CD4-positive, alpha-beta T cell (primary cell): ENCODE data around the gene ELMO1. TPM values are rescaled to one million over a fixed set of nuclear protein-coding genes. Genes with fewer than 3 reads are reported as not detected.

Source experiments
- ATAC-seq: fragments of 200-7000 bp; cut with Tn5 transposase; one replicate; pipeline ENCODE4 v1.10.0; 2022; ENCODE audit warnings: mild to moderate bottlenecking; ENCODE audit not compliant: poor library complexity
- CTCF ChIA-PET: fragments of 350-600 bp; sonication (Branson Sonifier 250); formaldehyde crosslinking; loops from one replicate; lab custom pipeline; 2021; ENCODE audit warnings: antibody characterized with exemption, inconsistent platforms; lab: Charles Lee
- POLR2A ChIA-PET: fragments of 350-600 bp; sonication (Branson Sonifier 250); formaldehyde crosslinking; loops from one replicate; lab custom pipeline; 2021; ENCODE audit warnings: antibody characterized with exemption, inconsistent platforms; lab: Charles Lee
- DNase-seq, 14 experiments: peaks; one replicate each; pipeline ENCODE4 v3.0.0-alpha.2; 2013 to 2020; ENCODE audit warnings: mixed read lengths in 2 of 14
- H3K27ac ChIP-seq, 2 donors: one replicate each; pipeline versions ENCODE4 v1.5.1 to v1.7.0; 2013; ENCODE audit warnings: low read length in 2 of 2, low read depth in 1 of 2, mild to moderate bottlenecking in 1 of 2
- H3K27me3 ChIP-seq, 2 experiments: 1 replicate in 1 of 2; 2 replicates in 1 of 2; pipeline versions ENCODE4 v1.6.1 to v1.7.0; 2013; ENCODE audit warnings: low read length in 2 of 2, control low read depth in 1 of 2, mild to moderate bottlenecking in 1 of 2, moderate library complexity in 1 of 2; ENCODE audit not compliant: insufficient read depth in 2 of 2, control insufficient read depth in 1 of 2
- H3K36me3 ChIP-seq: one replicate; pipeline ENCODE4 v1.6.1; 2013; ENCODE audit warnings: low read length, control low read depth; ENCODE audit not compliant: insufficient read depth
- H3K4me1 ChIP-seq: one replicate; pipeline ENCODE4 v1.6.1; 2013; ENCODE audit warnings: low read length, control low read depth; ENCODE audit not compliant: insufficient read depth
- H3K4me3 ChIP-seq: one replicate; pipeline ENCODE4 v1.5.1; 2013; ENCODE audit warnings: mild to moderate bottlenecking, low read length, moderate library complexity
- H3K9me3 ChIP-seq, 2 experiments: 1 replicate in 1 of 2; 2 replicates in 1 of 2; pipeline versions ENCODE4 v1.6.1 to v1.7.0; 2013; ENCODE audit warnings: low read length in 2 of 2, mild to moderate bottlenecking in 2 of 2, control low read depth in 1 of 2, moderate library complexity in 1 of 2; ENCODE audit not compliant: control insufficient read depth in 1 of 2, insufficient read depth in 1 of 2
- H3K27ac Mint-ChIP-seq: one replicate; pipeline ENCODE4 v1.8.0; 2020; ENCODE audit warnings: mixed read lengths
- H3K27me3 Mint-ChIP-seq: one replicate; pipeline ENCODE4 v1.8.0; 2021; ENCODE audit warnings: mixed read lengths
- H3K36me3 Mint-ChIP-seq: one replicate; pipeline ENCODE4 v1.8.0; 2021; ENCODE audit warnings: low read depth, mixed read lengths
- H3K4me1 Mint-ChIP-seq: one replicate; pipeline ENCODE4 v1.8.0; 2021; ENCODE audit warnings: low read depth, mixed read lengths
- H3K4me3 Mint-ChIP-seq: one replicate; pipeline ENCODE4 v1.8.0; 2020; ENCODE audit warnings: mild to moderate bottlenecking, mixed read lengths
- H3K9me3 Mint-ChIP-seq: one replicate; pipeline ENCODE4 v1.8.0; 2020; ENCODE audit warnings: mixed read lengths
- intact Hi-C, 2 experiments: fragments of 100-400 bp; cut with DNase I in 1 of 2; cut with micrococcal nuclease in 1 of 2; formaldehyde crosslinking; loops; one replicate each; pipeline versions ENCODE4 v1.15.1 to v1.9.0; 2023 to 2025; cut with DNase I, micrococcal nuclease
- total RNA-seq, 174 experiments: library from RNA in 2 of 174; stranded (reverse) in 2 of 174; gene quantifications; one replicate each; pipeline ENCODE4 v1.2.3 and lab custom pipeline; 2021 to 2026
- TF ChIP-seq, protein P1 (sequence below): fragments of 200-600 bp; IDR thresholded peaks from one replicate; pipeline ENCODE4 v1.8.0; 2022; ENCODE audit warnings: antibody characterized with exemption, mild to moderate bottlenecking

The ELMO1 gene
- total RNA-seq, 2 experiments from 2014 or later, result 117 to 120 TPM

DNA sequence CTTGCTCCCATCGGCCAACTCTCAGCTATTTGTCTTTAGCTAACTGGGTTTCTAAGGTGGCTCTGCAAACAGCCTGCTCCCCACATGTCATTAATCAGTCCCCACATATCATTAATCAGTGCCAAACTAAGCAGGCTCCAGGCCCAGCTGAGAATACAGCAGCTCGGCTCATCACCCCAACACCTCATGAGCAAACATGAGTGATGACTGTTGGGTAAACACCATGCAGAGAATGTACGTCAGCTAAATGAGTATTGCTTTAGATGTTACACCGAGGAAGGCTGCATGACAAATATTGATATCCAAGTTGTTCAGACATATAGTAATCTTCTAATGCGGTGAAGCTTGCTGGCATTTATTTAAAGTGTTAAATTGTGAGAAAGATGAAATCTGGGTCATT, 536.9 kb downstream of the ELMO1 start:
- no peaks in the 10 kb centered on the region for H3K4me1 ChIP-seq
- Mint-ChIP-seq H3K4me1 (peaks cover 2% of the 10 kb centered on the region), H3K27me3 (no peaks in the 10 kb centered on the region), H3K36me3 (peaks cover 62% of the 10 kb centered on the region), H3K4me3 (no peak overlapping the region), H3K9me3 (no peaks in the 10 kb centered on the region), H3K27ac (no peak overlapping the region)
- TF ChIP-seq, protein P1, sequence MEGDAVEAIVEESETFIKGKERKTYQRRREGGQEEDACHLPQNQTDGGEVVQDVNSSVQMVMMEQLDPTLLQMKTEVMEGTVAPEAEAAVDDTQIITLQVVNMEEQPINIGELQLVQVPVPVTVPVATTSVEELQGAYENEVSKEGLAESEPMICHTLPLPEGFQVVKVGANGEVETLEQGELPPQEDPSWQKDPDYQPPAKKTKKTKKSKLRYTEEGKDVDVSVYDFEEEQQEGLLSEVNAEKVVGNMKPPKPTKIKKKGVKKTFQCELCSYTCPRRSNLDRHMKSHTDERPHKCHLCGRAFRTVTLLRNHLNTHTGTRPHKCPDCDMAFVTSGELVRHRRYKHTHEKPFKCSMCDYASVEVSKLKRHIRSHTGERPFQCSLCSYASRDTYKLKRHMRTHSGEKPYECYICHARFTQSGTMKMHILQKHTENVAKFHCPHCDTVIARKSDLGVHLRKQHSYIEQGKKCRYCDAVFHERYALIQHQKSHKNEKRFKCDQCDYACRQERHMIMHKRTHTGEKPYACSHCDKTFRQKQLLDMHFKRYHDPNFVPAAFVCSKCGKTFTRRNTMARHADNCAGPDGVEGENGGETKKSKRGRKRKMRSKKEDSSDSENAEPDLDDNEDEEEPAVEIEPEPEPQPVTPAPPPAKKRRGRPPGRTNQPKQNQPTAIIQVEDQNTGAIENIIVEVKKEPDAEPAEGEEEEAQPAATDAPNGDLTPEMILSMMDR, result no peak
- no peak for DNase-seq
- CTCF ChIA-PET, result interaction anchor here (1.0 kb wide), 1 partner anchor 68 kb away, joined by 3 read pairs; no protein-coding TSS in a partner anchor
- no peaks in the 10 kb centered on the region for H3K36me3 ChIP-seq
- no peaks in the 10 kb centered on the region for H3K9me3 ChIP-seq
- no peak overlapping the region for H3K4me3 ChIP-seq
- intact Hi-C loops, result no loop called here
- POLR2A ChIA-PET, result no interaction called here
- no peak for ATAC-seq
- no peaks in the 10 kb centered on the region for H3K27me3 ChIP-seq
- H3K27ac ChIP-seq, result no peak overlapping the region

GRCh38 chr7:36910859-36911258, 537.8 kb downstream of the ELMO1 start:
- H3K4me3 Mint-ChIP-seq, result no peak overlapping the region

GRCh38 chr7:36910401-36910800, 538.3 kb downstream of the ELMO1 start:
- no peaks in the 10 kb centered on the region for H3K4me1 ChIP-seq
- TF ChIP-seq, protein P1, result no peak
- H3K27me3 ChIP-seq, result no peaks in the 10 kb centered on the region
- no peak overlapping the region for H3K4me3 ChIP-seq
- ATAC-seq, result no peak
- ChIA-PET CTCF (no interaction called here), POLR2A (no interaction called here)
- H3K36me3 ChIP-seq, result no peaks in the 10 kb centered on the region
- intact Hi-C loops, result no loop called here
- Mint-ChIP-seq H3K9me3 (no peaks in the 10 kb centered on the region), H3K27me3 (no peaks in the 10 kb centered on the region), H3K4me1 (peaks cover 8% of the 10 kb centered on the region), H3K36me3 (peaks cover 65% of the 10 kb centered on the region), H3K27ac (no peak overlapping the region), H3K4me3 (no peak overlapping the region)
- DNase-seq, result no peak
- H3K9me3 ChIP-seq, result no peaks in the 10 kb centered on the region
- H3K27ac ChIP-seq, result no peak overlapping the region

More at GRCh38 chr7:36910859-36911258, 537.8 kb downstream of the ELMO1 start:
- H3K4me3 ChIP-seq, result no peak overlapping the region
- Mint-ChIP-seq H3K4me1 (peaks cover 8% of the 10 kb centered on the region), H3K36me3 (peaks cover 65% of the 10 kb centered on the region), H3K27me3 (no peaks in the 10 kb centered on the region), H3K27ac (no peak overlapping the region), H3K9me3 (no peaks in the 10 kb centered on the region)
- no peaks in the 10 kb centered on the region for H3K4me1 ChIP-seq
- DNase-seq (no peak), ATAC-seq (no peak)
- ChIA-PET POLR2A (no interaction called here), CTCF (no interaction called here)
- intact Hi-C loops, result no loop called here
- no peaks in the 10 kb centered on the region for H3K36me3 ChIP-seq
- H3K27me3 ChIP-seq, result no peaks in the 10 kb centered on the region
- H3K27ac ChIP-seq, result no peak overlapping the region
- H3K9me3 ChIP-seq, result no peaks in the 10 kb centered on the region
- TF ChIP-seq, protein P1, result no peak
